Ovary (tissue), 3 donors: ENCODE data around the gene GNRH2.

Experiments
- CTCF ChIP-seq, 3 donors: fragments of 450-650 bp in 2 of 3; fragments of 200-600 bp in 1 of 3; IDR thresholded peaks; one replicate each; pipeline versions ENCODE4 v1.5.1 to v1.8.0; 2016 to 2022; ENCODE audit warnings: antibody characterized with exemption in 3 of 3, mild to moderate bottlenecking in 1 of 3
- POLR2A ChIP-seq: fragments of 450-650 bp; IDR thresholded peaks from one replicate; pipeline ENCODE4 v1.6.1; 2017; ENCODE audit warnings: antibody characterized with exemption, mild to moderate bottlenecking, moderate library complexity
- donor health status: DM: no; HTN: no; CAD: no.

GRCh38 chr20:3046677-3047462, 3.4 kb downstream of the GNRH2 start:
- no peak for TF ChIP-seq POLR2A
- TF ChIP-seq CTCF (IDR thresholded peaks at IDR 0.05) = no peak
